ENCODE results near the gene MCF2.

DNA sequence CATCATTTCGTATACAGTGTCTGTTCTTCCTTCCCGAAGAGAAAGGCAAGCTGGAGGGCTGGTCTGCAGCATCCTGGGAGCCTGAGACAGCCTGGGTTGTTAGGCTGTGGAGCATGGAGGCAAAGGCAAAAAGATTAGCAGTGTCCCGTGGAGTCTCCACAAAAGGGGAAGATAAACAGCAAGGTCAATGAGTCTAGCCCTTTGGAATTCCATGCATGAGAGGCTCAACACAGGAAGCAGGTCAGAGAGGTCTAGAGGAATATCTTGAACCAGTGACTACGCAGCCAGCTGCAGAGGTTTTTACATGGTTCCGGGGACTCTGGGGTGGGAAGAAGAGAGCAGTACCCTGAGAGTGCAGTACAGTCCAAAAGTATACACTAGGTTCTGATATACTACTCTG, 12.2 kb upstream of the MCF2 start:
- TF ChIP-seq, protein P1, sequence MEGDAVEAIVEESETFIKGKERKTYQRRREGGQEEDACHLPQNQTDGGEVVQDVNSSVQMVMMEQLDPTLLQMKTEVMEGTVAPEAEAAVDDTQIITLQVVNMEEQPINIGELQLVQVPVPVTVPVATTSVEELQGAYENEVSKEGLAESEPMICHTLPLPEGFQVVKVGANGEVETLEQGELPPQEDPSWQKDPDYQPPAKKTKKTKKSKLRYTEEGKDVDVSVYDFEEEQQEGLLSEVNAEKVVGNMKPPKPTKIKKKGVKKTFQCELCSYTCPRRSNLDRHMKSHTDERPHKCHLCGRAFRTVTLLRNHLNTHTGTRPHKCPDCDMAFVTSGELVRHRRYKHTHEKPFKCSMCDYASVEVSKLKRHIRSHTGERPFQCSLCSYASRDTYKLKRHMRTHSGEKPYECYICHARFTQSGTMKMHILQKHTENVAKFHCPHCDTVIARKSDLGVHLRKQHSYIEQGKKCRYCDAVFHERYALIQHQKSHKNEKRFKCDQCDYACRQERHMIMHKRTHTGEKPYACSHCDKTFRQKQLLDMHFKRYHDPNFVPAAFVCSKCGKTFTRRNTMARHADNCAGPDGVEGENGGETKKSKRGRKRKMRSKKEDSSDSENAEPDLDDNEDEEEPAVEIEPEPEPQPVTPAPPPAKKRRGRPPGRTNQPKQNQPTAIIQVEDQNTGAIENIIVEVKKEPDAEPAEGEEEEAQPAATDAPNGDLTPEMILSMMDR (conservative IDR thresholded peaks at IDR 0.05; ENCODE audit: low read depth, low read length), result no peak
- TF ChIP-seq MAZ (IDR thresholded peaks at IDR 0.05; ENCODE audit: borderline replicate concordance, low read depth, low read length), result no peak
- no peak for TF ChIP-seq RAD21 (IDR thresholded peaks at IDR 0.05; ENCODE audit: low read length)
- no peak for TF ChIP-seq SMC3 (IDR thresholded peaks at IDR 0.05; ENCODE audit: low read depth, low read length)
- TF ChIP-seq, protein P2, sequence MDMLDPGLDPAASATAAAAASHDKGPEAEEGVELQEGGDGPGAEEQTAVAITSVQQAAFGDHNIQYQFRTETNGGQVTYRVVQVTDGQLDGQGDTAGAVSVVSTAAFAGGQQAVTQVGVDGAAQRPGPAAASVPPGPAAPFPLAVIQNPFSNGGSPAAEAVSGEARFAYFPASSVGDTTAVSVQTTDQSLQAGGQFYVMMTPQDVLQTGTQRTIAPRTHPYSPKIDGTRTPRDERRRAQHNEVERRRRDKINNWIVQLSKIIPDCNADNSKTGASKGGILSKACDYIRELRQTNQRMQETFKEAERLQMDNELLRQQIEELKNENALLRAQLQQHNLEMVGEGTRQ (IDR thresholded peaks at IDR 0.05; ENCODE audit: low read depth, low read length), result no peak
- TF ChIP-seq POLR2A (IDR thresholded peaks at IDR 0.05; ENCODE audit: low read depth, low read length), result no peak
- TF ChIP-seq RCOR1 (IDR thresholded peaks at IDR 0.05; ENCODE audit: insufficient replicate concordance, low read length), result no peak
- TF ChIP-seq CEBPB (IDR thresholded peaks at IDR 0.05; ENCODE audit: low read depth, low read length), result no peak
- no peak for TF ChIP-seq MXI1 (IDR thresholded peaks at IDR 0.05; ENCODE audit: borderline replicate concordance, low read depth, low read length)
- TF ChIP-seq MAFK (IDR thresholded peaks at IDR 0.05; ENCODE audit: low read depth, low read length), result no peak
- TF ChIP-seq FOS (IDR thresholded peaks at IDR 0.05; ENCODE audit: low read depth, low read length), result no peak
